CD14-positive monocyte (primary cell): ENCODE data around the gene PDGFD. TPM values are rescaled to one million over a fixed set of nuclear protein-coding genes. Genes with fewer than 3 reads are reported as not detected.

Experiments used
- DNase-seq, 3 donors: peaks; one replicate each; pipeline ENCODE4 v3.0.0-alpha.2; 2011 to 2022
- H2AFZ ChIP-seq: 2 replicates; pipeline ENCODE4 v1.6.0; 2012; ENCODE audit warnings: mild to moderate bottlenecking, low read depth, low read length, inconsistent platforms; ENCODE audit not compliant: insufficient read depth, poor library complexity, severe bottlenecking
- H3K27ac ChIP-seq, 2 donors: 1 replicate in 1 of 2; 2 replicates in 1 of 2; pipeline ENCODE4 v1.5.1; 2012 to 2013; ENCODE audit warnings: low read length in 2 of 2, control low read depth in 1 of 2, inconsistent platforms in 1 of 2, low read depth in 1 of 2, mild to moderate bottlenecking in 1 of 2
- H3K27me3 ChIP-seq, 2 donors: one replicate each; pipeline versions ENCODE4 v1.6.0 to v1.6.1; 2011 to 2013; ENCODE audit warnings: low read length in 2 of 2; ENCODE audit not compliant: control insufficient read depth in 2 of 2, insufficient read depth in 2 of 2
- H3K36me3 ChIP-seq, 2 donors: replicated peaks in 1 of 2; 1 replicate in 1 of 2; 2 replicates in 1 of 2; pipeline versions ENCODE4 v1.5.1 to v1.6.1; 2012 to 2013; ENCODE audit warnings: low read length in 2 of 2, control low read depth in 1 of 2, inconsistent platforms in 1 of 2, mild to moderate bottlenecking in 1 of 2; ENCODE audit not compliant: insufficient read depth in 2 of 2, control insufficient read depth in 1 of 2
- H3K4me1 ChIP-seq, 2 donors: 1 replicate in 1 of 2; 2 replicates in 1 of 2; pipeline versions ENCODE4 v1.5.1 to v1.6.1; 2012 to 2013; ENCODE audit warnings: low read length in 2 of 2, control low read depth in 1 of 2, inconsistent platforms in 1 of 2, mild to moderate bottlenecking in 1 of 2, moderate library complexity in 1 of 2; ENCODE audit not compliant: insufficient read depth in 2 of 2, control insufficient read depth in 1 of 2
- H3K4me2 ChIP-seq: replicated peaks from 2 replicates; pipeline ENCODE3; 2012; ENCODE audit warnings: low read length, moderate library complexity, mild to moderate bottlenecking; ENCODE audit not compliant: poor library complexity, severe bottlenecking; ENCODE audit errors: extremely low read depth
- H3K4me3 ChIP-seq, 3 experiments: fragments of 200-600 bp in 1 of 3; sonication (generic) in 1 of 3; replicated peaks in 1 of 3; 1 replicate in 2 of 3; 2 replicates in 1 of 3; pipeline ENCODE4 v1.5.1; 2011 to 2013; ENCODE audit warnings: low read length in 3 of 3, mild to moderate bottlenecking in 3 of 3, control low read depth in 2 of 3, low read depth in 2 of 3, inconsistent platforms in 1 of 3, moderate library complexity in 1 of 3
- H3K79me2 ChIP-seq: 2 replicates; pipeline ENCODE4 v1.6.0; 2012; ENCODE audit warnings: mild to moderate bottlenecking, control low read depth, inconsistent platforms, low read length, moderate library complexity; ENCODE audit not compliant: insufficient read depth
- H3K9ac ChIP-seq: 2 replicates; pipeline ENCODE4 v1.6.0; 2017; ENCODE audit warnings: low read length, mild to moderate bottlenecking; ENCODE audit not compliant: insufficient read depth, poor library complexity, severe bottlenecking
- H3K9me3 ChIP-seq, 2 donors: replicated peaks in 1 of 2; 1 replicate in 1 of 2; 2 replicates in 1 of 2; pipeline versions ENCODE4 v1.5.1 to v1.6.1; 2012 to 2013; ENCODE audit warnings: low read length in 2 of 2, control low read depth in 1 of 2; ENCODE audit not compliant: control insufficient read depth in 1 of 2, insufficient read depth in 1 of 2
- H4K20me1 ChIP-seq: 2 replicates; pipeline ENCODE4 v1.6.0; 2012; ENCODE audit warnings: mild to moderate bottlenecking, low read length, control low read depth, moderate library complexity; ENCODE audit not compliant: insufficient read depth
- H3K27ac Mint-ChIP-seq, 7 donors: one replicate each; pipeline ENCODE4 v1.8.0; 2020; ENCODE audit warnings: mild to moderate bottlenecking in 7 of 7, mixed read lengths in 7 of 7, moderate library complexity in 6 of 7, inconsistent platforms in 2 of 7
- H3K27me3 Mint-ChIP-seq, 3 donors: one replicate each; pipeline ENCODE4 v1.8.0; 2021 to 2022; ENCODE audit warnings: low read depth in 3 of 3, mild to moderate bottlenecking in 3 of 3, mixed read lengths in 3 of 3, moderate library complexity in 3 of 3, inconsistent platforms in 1 of 3
- H3K36me3 Mint-ChIP-seq, 2 donors: one replicate each; pipeline ENCODE4 v1.8.0; 2020; ENCODE audit warnings: mixed read lengths in 2 of 2, inconsistent platforms in 1 of 2, mild to moderate bottlenecking in 1 of 2
- H3K4me1 Mint-ChIP-seq: one replicate; pipeline ENCODE4 v1.8.0; 2020; ENCODE audit warnings: mild to moderate bottlenecking, mixed read lengths
- H3K4me3 Mint-ChIP-seq, 2 donors: one replicate each; pipeline ENCODE4 v1.8.0; 2020; ENCODE audit warnings: mild to moderate bottlenecking in 2 of 2, mixed read lengths in 2 of 2, moderate library complexity in 1 of 2
- H3K9me3 Mint-ChIP-seq, 7 donors: one replicate each; pipeline ENCODE4 v1.8.0; 2020 to 2022; ENCODE audit warnings: mixed read lengths in 7 of 7, mild to moderate bottlenecking in 6 of 7, moderate library complexity in 6 of 7, inconsistent platforms in 2 of 7
- WGBS: methylation state at CpG from one replicate; pipeline ENCODE4 v1.1.5; 2013; ENCODE audit warnings: missing lambda C conversion rate; ENCODE audit not compliant: insufficient coverage; 5-methylcytosine and 5-hydroxymethylcytosine counted together
- intact Hi-C, 2 donors: fragments of 100-400 bp; cut with micrococcal nuclease; formaldehyde crosslinking; loops; one replicate each; pipeline versions ENCODE4 v1.15.0 to v1.15.1; 2023
- polyA plus RNA-seq, 3 donors: library from polyadenylated mRNA; depleted of rRNA in 1 of 3; unstranded in 2 of 3; stranded (reverse) in 1 of 3; fragments of 300-500 nt in 2 of 3; fragments of >200 nt in 1 of 3; fragmentation: Illumina TruSeq in 2 of 3; gene quantifications; 1 replicate in 2 of 3; 2 replicates in 1 of 3; pipeline ENCODE4 v1.2.3, GENCODE V29; 2012 to 2021
- TF ChIP-seq, protein P1 (sequence below): fragments of 200-600 bp; IDR thresholded peaks from one replicate; pipeline ENCODE4 v1.8.0; 2022; ENCODE audit warnings: antibody characterized with exemption, mild to moderate bottlenecking

The PDGFD gene
- polyA plus RNA-seq, 3 donors, result 0.05 to 0.15 TPM; not detected in 1

DNA sequence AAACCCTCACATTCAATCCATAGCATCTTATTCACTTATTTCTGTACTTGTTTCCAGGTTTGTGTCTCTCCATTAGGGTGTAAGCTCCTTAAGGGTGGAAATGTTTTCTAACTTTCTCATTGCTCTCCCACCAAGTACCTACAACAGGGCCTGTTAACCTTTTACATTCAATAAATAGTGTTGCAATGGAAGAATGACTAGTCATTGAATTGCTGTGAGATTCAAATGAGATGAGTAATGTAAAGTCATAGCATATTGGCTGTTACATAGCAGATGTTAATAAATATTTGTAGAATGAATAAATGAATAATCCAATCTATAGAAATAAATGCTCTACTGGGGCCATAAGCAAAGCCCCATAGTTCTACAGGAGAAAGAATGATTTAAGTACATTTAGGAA, 202.9 kb downstream of the PDGFD start:
- Histone ChIP-seq H3K27me3 (no peaks in the 10 kb centered on the region), H3K4me1 (no peaks in the 10 kb centered on the region), H3K27ac (no peak overlapping the region), H3K9me3 (no peaks in the 10 kb centered on the region), H3K4me2 (no peak overlapping the region), H3K79me2 (no peaks in the 10 kb centered on the region), H3K36me3 (no peaks in the 10 kb centered on the region), H3K9ac (no peak overlapping the region), H2AFZ (no peak overlapping the region), H3K4me3 (no peak overlapping the region), H4K20me1 (no peaks in the 10 kb centered on the region)
- H3K27ac Mint-ChIP-seq, result no peak overlapping the region
- no peak for DNase-seq
- H3K4me1 Mint-ChIP-seq, result no peaks in the 10 kb centered on the region
- H3K27me3 Mint-ChIP-seq, result no peaks in the 10 kb centered on the region
- intact Hi-C loops, result no loop called here
- peaks cover 0 to under 1% (median 0%) of the 10 kb centered on the region in 7 donors for H3K9me3 Mint-ChIP-seq
- TF ChIP-seq, protein P1, sequence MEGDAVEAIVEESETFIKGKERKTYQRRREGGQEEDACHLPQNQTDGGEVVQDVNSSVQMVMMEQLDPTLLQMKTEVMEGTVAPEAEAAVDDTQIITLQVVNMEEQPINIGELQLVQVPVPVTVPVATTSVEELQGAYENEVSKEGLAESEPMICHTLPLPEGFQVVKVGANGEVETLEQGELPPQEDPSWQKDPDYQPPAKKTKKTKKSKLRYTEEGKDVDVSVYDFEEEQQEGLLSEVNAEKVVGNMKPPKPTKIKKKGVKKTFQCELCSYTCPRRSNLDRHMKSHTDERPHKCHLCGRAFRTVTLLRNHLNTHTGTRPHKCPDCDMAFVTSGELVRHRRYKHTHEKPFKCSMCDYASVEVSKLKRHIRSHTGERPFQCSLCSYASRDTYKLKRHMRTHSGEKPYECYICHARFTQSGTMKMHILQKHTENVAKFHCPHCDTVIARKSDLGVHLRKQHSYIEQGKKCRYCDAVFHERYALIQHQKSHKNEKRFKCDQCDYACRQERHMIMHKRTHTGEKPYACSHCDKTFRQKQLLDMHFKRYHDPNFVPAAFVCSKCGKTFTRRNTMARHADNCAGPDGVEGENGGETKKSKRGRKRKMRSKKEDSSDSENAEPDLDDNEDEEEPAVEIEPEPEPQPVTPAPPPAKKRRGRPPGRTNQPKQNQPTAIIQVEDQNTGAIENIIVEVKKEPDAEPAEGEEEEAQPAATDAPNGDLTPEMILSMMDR, result no peak
- H3K36me3 Mint-ChIP-seq, result no peaks in the 10 kb centered on the region
- H3K4me3 Mint-ChIP-seq, result no peak overlapping the region

DNA sequence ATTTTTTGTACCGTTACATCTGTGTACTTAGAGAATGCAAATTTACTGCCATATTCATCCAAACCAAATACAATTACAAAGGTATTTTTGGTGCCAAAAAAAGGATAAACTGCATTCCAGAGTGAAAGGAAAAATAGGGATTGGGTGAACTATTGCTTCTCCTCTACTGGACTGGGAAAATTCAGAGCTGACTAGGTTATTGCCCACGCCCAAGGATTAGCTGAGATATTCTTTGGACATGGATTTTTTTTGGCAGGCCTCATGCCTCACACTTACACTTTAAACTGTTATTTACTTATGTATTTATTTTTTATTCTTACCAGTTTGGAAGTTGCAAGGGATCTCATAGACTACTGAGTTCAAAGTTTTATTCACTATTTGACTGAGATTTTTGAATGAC, 203.8 kb downstream of the PDGFD start:
- H3K4me2 ChIP-seq, result no peak overlapping the region
- no peaks in the 10 kb centered on the region for H3K79me2 ChIP-seq
- H2AFZ ChIP-seq, result no peak overlapping the region
- no peak overlapping the region for H3K4me3 Mint-ChIP-seq
- no peaks in the 10 kb centered on the region for H3K9me3 ChIP-seq
- H3K27me3 Mint-ChIP-seq, result no peaks in the 10 kb centered on the region
- TF ChIP-seq, protein P1, result no peak
- intact Hi-C loops, result no loop called here
- no peak overlapping the region for H3K4me3 ChIP-seq
- H4K20me1 ChIP-seq, result no peaks in the 10 kb centered on the region
- H3K36me3 Mint-ChIP-seq, result no peaks in the 10 kb centered on the region
- no peaks in the 10 kb centered on the region for H3K4me1 ChIP-seq
- no peak for DNase-seq
- no CpG with 5 or more reads among the region's 2 CpGs for WGBS
- H3K9me3 Mint-ChIP-seq, result peaks cover 0 to 4% (median 0%) of the 10 kb centered on the region in 7 donors
- no peaks in the 10 kb centered on the region for H3K36me3 ChIP-seq
- no peak overlapping the region for H3K27ac ChIP-seq
- H3K27me3 ChIP-seq, result no peaks in the 10 kb centered on the region
- no peak overlapping the region for H3K27ac Mint-ChIP-seq
- H3K4me1 Mint-ChIP-seq, result no peaks in the 10 kb centered on the region
- no peak overlapping the region for H3K9ac ChIP-seq
